Retinal pigment epithelial cell (primary cell): ENCODE data around the gene TBC1D2.

Experiments used
- DNase-seq: peaks from one replicate; pipeline ENCODE4 v3.0.0-alpha.2; 2010; ENCODE audit warnings: low read depth
- H3K4me3 ChIP-seq: 2 replicates; pipeline ENCODE4 v1.5.1; 2011; ENCODE audit warnings: mild to moderate bottlenecking, low read length, control low read depth, moderate library complexity
- CTCF ChIP-seq: conservative IDR thresholded peaks from 2 replicates; pipeline ENCODE4 v1.5.1; 2011; ENCODE audit warnings: low read depth, low read length, control low read depth, inconsistent platforms

The TBC1D2 gene

GRCh38 chr9:98231770-98232478, 23.5 kb downstream of the TBC1D2 start:
- no peak for TF ChIP-seq CTCF
- DNase-seq: peak; percentile 96
- H3K4me3 ChIP-seq: no peak overlapping the region

- DNase-seq: no peak
- no peak for TF ChIP-seq CTCF
- no peak overlapping the region for H3K4me3 ChIP-seq
Observed at GRCh38 chr9:98230789-98231188, 24.7 kb downstream of the TBC1D2 start.

GRCh38 chr9:98230304-98230703, 25.1 kb downstream of the TBC1D2 start:
- TF ChIP-seq CTCF: no peak
- no peak for DNase-seq
- H3K4me3 ChIP-seq: no peak overlapping the region

GRCh38 chr9:98229620-98230019, 25.8 kb downstream of the TBC1D2 start:
- DNase-seq: no peak

GRCh38 chr9:98229090-98229395, 26.4 kb downstream of the TBC1D2 start:
- DNase-seq: no peak
- no peak overlapping the region for H3K4me3 ChIP-seq
- no peak for TF ChIP-seq CTCF

More at GRCh38 chr9:98229620-98230019, 25.8 kb downstream of the TBC1D2 start:
- no peak overlapping the region for H3K4me3 ChIP-seq
- no peak for TF ChIP-seq CTCF

- DNase-seq: no peak
- TF ChIP-seq CTCF: no peak
Observed at GRCh38 chr9:98228392-98229089, 26.9 kb downstream of the TBC1D2 start.

GRCh38 chr9:98227883-98228282, 27.6 kb downstream of the TBC1D2 start:
- DNase-seq: no peak
- TF ChIP-seq CTCF: no peak
- no peak overlapping the region for H3K4me3 ChIP-seq

More at GRCh38 chr9:98228392-98229089, 26.9 kb downstream of the TBC1D2 start:
- no peak overlapping the region for H3K4me3 ChIP-seq
